HFFc6 (cell line): ENCODE results near the gene TRIM41. TPM values are rescaled to one million over a fixed set of nuclear protein-coding genes. Genes with fewer than 3 reads are reported as not detected.
"Not testable (repeated sequence)": the region's sequence is repeated elsewhere in the genome, so short reads cannot be mapped to it uniquely, and the experiment has no call there.

Experiments
- DNase-seq: peaks from one replicate; pipeline ENCODE4 v3.0.0-alpha.2; 2018
- H3K27ac Mint-ChIP-seq: 2 replicates; pipeline ENCODE4 v1.8.0; 2020; ENCODE audit warnings: mild to moderate bottlenecking, mixed read lengths
- H3K27me3 Mint-ChIP-seq: 2 replicates; pipeline ENCODE4 v1.8.0; 2021; ENCODE audit warnings: mild to moderate bottlenecking, moderate library complexity, mixed read lengths; ENCODE audit not compliant: insufficient read depth
- H3K36me3 Mint-ChIP-seq: 2 replicates; pipeline ENCODE4 v1.8.0; 2021; ENCODE audit warnings: low read depth, mixed read lengths
- H3K4me1 Mint-ChIP-seq: 2 replicates; pipeline ENCODE4 v1.8.0; 2020; ENCODE audit warnings: low read depth, mixed read lengths
- H3K4me3 Mint-ChIP-seq: 2 replicates; pipeline ENCODE4 v1.8.0; 2020; ENCODE audit warnings: mild to moderate bottlenecking, moderate library complexity, mixed read lengths
- H3K9me3 Mint-ChIP-seq: 2 replicates; pipeline ENCODE4 v1.8.0; 2020; ENCODE audit warnings: mild to moderate bottlenecking, mixed read lengths
- CTCF ChIP-seq: fragments of 200-600 bp; sonication (generic); IDR thresholded peaks from 2 replicates; pipeline ENCODE4 v1.5.0; 2021; ENCODE audit warnings: antibody characterized with exemption, mild to moderate bottlenecking
- total RNA-seq, 6 experiments: library from RNA; stranded (reverse); fragmentation: NEBNext Ultra II Directional; extraction: Animal tissue kit (Norgen Biotek cat#: 25700); gene quantifications; 2 replicates in 1 of 6; 3 replicates in 5 of 6; pipeline ENCODE4 v1.2.3, GENCODE V29; 2021

TRIM41 gene
- total RNA-seq, 6 experiments from 2014 or later: 20.3 to 24.0 (median 22.5) TPM

DNA sequence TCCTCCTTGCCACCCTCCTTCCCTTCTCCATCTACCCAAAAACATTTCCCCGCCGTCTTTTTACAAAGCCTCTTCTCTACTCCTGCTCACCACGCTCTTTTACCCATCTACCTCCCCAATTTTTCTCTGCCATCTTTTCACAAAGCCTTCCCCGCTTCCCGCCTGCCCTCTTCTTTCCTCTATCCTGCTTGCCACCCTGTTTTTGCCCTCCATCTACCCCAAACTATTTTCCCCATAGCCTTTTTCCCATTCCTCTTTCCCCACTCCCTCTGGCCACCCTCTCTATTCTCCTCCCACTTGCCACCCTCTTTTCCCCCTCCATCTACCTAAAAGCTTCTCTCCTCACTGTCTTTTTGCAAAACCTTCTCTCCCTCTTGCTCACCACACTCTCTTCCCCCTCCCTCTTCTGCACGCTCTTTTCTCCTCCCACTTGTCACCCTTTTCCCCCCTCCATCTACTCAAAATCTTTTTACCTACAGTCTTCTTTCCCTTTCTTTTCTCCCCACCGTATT, 57.2 kb downstream of the TRIM41 start:
- H3K27me3 Mint-ChIP-seq: peaks cover 3% of the 10 kb centered on the region; the same call in 1 of the 2 replicates

DNA sequence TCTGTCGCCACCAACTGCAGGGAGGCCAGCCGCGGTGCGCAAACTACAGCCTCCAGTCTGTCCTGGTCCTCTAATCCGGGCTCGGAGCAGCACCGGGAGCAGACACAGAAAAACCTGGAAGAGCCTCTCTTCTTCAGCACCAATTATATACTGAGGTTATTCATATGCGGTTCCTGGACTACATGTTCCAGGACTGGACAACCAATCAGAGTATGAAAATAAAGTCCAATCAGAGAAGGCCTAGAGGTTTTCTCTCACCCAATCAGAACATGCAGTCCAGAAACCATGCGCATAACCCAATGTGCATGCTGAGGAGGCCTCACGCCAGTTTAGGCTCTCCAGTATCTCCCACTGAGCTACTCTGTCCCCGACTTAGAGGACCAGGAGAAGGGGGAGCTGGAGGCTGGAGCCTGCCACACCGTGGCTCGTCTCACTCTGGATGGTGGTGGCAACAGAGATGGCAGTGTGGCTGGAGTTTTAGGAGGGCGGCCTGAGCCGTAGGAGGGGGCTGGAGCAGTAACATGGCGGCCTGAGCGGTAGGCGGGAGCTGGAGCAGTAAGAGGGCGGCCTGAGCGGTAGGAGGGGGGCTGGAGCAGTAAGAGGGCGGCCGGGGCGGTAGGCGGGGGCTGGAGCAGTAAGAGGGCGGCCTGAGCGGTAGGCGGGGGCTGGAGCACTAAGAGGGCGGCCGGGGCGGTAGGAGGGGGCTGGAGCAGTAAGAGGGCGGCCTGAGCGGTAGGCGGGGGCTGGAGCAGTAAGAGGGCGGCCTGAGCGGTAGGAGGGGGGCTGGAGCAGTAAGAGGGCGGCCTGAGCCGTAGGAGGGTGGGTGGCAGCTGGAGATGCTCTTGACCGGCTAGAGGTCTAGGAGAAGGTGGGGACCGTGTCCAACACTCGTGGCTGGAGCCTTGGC, 58.2 kb downstream of the TRIM41 start:
- Mint-ChIP-seq H3K36me3 (no peaks in the 10 kb centered on the region), H3K9me3 (no peaks in the 10 kb centered on the region), H3K4me1 (no peaks in the 10 kb centered on the region), H3K4me3 (no peak overlapping the region), H3K27ac (no peak overlapping the region), H3K27me3 (peaks cover 3% of the 10 kb centered on the region; the same call in 1 of the 2 replicates)
- DNase-seq: no peak
- no peak for TF ChIP-seq CTCF

More for the DNA sequence above, 57.2 kb downstream of the TRIM41 start:
- Mint-ChIP-seq H3K4me1 (no peaks in the 10 kb centered on the region), H3K4me3 (no peak overlapping the region), H3K36me3 (no peaks in the 10 kb centered on the region), H3K27ac (no peak overlapping the region), H3K9me3 (no peaks in the 10 kb centered on the region)
- DNase-seq: no peak
- no peak for TF ChIP-seq CTCF

DNA sequence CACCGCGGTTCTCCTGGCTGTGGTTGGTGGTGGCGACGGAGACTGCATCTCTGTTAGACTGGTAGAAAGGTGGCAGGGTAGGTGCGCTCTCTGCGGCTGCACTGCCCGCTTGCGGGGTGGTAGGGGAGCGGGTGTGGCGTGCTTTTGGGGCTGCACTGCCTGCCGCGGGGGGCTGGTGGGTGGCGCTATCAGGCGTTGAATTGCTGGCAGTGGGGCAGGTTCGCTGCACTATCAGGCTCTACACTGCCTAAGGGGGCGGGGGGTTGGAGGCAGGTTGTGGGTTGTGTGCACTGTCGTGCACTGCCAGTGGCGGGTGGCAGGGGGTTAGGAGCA, 58.9 kb downstream of the TRIM41 start:
- H3K36me3 Mint-ChIP-seq: no peaks in the 10 kb centered on the region
- no peak overlapping the region for H3K4me3 Mint-ChIP-seq
- H3K27me3 Mint-ChIP-seq: peaks cover 5% of the 10 kb centered on the region; the same call in 1 of the 2 replicates
- H3K9me3 Mint-ChIP-seq: no peaks in the 10 kb centered on the region
- no peaks in the 10 kb centered on the region for H3K4me1 Mint-ChIP-seq
- DNase-seq: no peak
- H3K27ac Mint-ChIP-seq: no peak overlapping the region
- no peak for TF ChIP-seq CTCF

GRCh38 chr5:181282415-181282814, 59.3 kb downstream of the TRIM41 start:
- not testable (repeated sequence) for H3K27ac Mint-ChIP-seq, H3K36me3 Mint-ChIP-seq, H3K4me1 Mint-ChIP-seq, H3K27me3 Mint-ChIP-seq, DNase-seq, H3K9me3 Mint-ChIP-seq, H3K4me3 Mint-ChIP-seq

DNA sequence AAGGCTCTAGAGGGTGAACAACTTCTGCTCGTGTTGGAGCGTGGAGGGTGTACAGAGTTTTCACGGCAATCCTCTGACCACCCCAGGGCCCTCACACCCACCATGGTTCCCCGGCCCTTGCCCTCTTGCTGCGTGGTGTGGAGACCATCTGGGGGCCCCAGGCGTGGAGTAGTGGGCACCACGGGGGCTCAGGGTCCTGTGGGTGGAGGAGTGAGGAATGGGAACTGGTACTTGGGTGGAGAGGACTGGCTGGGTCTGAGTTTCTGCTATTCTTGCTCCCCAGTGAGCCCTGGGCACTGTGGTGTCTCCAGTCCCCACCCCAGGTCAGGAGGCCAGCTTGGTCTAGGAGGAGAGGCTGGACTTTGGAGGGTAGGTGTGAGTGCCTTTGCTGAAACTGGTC, 59.8 kb downstream of the TRIM41 start:
- no peaks in the 10 kb centered on the region for H3K4me1 Mint-ChIP-seq
- no peaks in the 10 kb centered on the region for H3K9me3 Mint-ChIP-seq
- no peak overlapping the region for H3K4me3 Mint-ChIP-seq
- peaks cover 6% of the 10 kb centered on the region; the same call in 1 of the 2 replicates for H3K27me3 Mint-ChIP-seq
- DNase-seq: no peak
- no peak overlapping the region for H3K27ac Mint-ChIP-seq
- no peaks in the 10 kb centered on the region for H3K36me3 Mint-ChIP-seq
- no peak for TF ChIP-seq CTCF

- H3K36me3 Mint-ChIP-seq: no peaks in the 10 kb centered on the region
- H3K4me3 Mint-ChIP-seq: no peak overlapping the region
- no peaks in the 10 kb centered on the region for H3K9me3 Mint-ChIP-seq
- peaks cover 5% of the 10 kb centered on the region; the same call in 1 of the 2 replicates for H3K27me3 Mint-ChIP-seq
- no peak for TF ChIP-seq CTCF
- H3K4me1 Mint-ChIP-seq: no peaks in the 10 kb centered on the region
- H3K27ac Mint-ChIP-seq: no peak overlapping the region
- DNase-seq: no peak
These were observed 60.3 kb downstream of the TRIM41 start for GRCh38 chr5:181283347-181283746.
